ENCODE measurements around the gene SLC28A1.

GRCh38 chr15:84869510-84869909 is 15.0 kb upstream of the SLC28A1 start:
- TF ChIP-seq EZH2phosphoT487 (IDR thresholded peaks at IDR 0.05; ENCODE audit: borderline replicate concordance) (no peak), MAX (IDR thresholded peaks at IDR 0.05) (no peak), CTCF (IDR thresholded peaks at IDR 0.05 in 2 of 3, conservative IDR thresholded peaks at IDR 0.05 in 1 of 3; ENCODE audit: borderline replicate concordance in 1 of 3, insufficient read depth in 1 of 3, low read depth in 2 of 3, low read length in 2 of 3) (no peak), EZH2 (IDR thresholded peaks at IDR 0.05) (no peak), REST (IDR thresholded peaks at IDR 0.05; ENCODE audit: low read depth) (no peak), SIN3A (IDR thresholded peaks at IDR 0.05; ENCODE audit: low read depth) (no peak)
